Measurements from ENCODE around the gene PCDHGB4. TPM values are rescaled to one million over a fixed set of nuclear protein-coding genes. Genes with fewer than 3 reads are reported as not detected.
A peak's percentile ranks its signal among the peaks of the same experiment; 100 is the strongest.
"Not testable (repeated sequence)": the region's sequence is repeated elsewhere in the genome, so short reads cannot be mapped to it uniquely, and the experiment has no call there.

The PCDHGB4 gene
- 10 to 100 TPM in 1 of 4 donors, 1 to 10 TPM in 3; 3.1 to 14.8 (median 6.0) TPM for total RNA-seq

DNA sequence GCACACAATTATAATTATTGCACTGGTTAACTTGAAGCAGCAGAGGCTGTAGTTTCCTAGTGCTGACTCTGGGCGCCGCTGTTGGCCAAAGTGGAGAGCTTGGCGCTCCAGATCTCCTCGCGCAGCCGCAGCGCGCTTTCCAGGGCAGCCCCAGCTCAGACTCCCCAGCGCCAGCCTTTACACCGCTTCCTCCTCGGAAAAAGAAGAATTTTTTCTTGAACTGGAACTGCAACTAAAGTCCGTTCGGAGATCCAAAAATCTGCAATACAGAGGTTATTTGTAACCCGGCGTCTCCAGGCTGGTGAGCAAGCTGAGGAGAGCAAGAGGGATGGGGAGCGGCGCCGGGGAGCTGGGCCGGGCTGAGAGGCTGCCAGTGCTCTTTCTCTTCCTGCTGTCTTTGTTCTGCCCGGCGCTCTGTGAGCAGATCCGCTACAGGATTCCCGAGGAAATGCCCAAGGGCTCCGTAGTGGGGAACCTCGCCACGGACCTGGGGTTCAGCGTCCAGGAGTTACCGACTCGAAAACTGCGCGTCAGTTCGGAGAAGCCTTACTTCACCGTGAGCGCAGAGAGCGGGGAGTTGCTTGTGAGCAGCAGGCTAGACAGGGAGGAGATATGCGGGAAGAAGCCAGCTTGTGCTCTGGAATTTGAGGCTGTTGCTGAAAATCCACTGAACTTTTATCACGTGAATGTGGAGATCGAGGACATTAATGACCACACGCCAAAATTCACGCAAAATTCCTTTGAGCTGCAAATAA is at the start of gene PCDHGB4:
Gene PCDHGB4, plus strand, starts transcription at position 142 of the 755 bp plus-strand sequence. Its CDS starts 187 bp downstream, at position 329.
- TF ChIP-seq, protein P1, sequence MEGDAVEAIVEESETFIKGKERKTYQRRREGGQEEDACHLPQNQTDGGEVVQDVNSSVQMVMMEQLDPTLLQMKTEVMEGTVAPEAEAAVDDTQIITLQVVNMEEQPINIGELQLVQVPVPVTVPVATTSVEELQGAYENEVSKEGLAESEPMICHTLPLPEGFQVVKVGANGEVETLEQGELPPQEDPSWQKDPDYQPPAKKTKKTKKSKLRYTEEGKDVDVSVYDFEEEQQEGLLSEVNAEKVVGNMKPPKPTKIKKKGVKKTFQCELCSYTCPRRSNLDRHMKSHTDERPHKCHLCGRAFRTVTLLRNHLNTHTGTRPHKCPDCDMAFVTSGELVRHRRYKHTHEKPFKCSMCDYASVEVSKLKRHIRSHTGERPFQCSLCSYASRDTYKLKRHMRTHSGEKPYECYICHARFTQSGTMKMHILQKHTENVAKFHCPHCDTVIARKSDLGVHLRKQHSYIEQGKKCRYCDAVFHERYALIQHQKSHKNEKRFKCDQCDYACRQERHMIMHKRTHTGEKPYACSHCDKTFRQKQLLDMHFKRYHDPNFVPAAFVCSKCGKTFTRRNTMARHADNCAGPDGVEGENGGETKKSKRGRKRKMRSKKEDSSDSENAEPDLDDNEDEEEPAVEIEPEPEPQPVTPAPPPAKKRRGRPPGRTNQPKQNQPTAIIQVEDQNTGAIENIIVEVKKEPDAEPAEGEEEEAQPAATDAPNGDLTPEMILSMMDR (IDR thresholded peaks at IDR 0.05): peak in 1 of 4 experiments; percentile 29
- ATAC-seq, H3K4me1 ChIP-seq, H3K27ac ChIP-seq, H3K27me3 ChIP-seq: not testable (repeated sequence)
- Histone ChIP-seq H3K9me3 (peaks cover 2 to 99% (median 8%) of the 10 kb centered on the region in 3 donors), H3K36me3 (peaks cover 0 to 14% of the 10 kb centered on the region in 2 donors), H3K4me3 (peak within 1 kb of the TSS in 1 of 2 donors; percentile 16)
- WGBS, 2 donors (ENCODE audit: low coverage in 1 of 2): 11% methylated on average over 3 of the region's 40 CpGs; no CpG with 5 or more reads in 1 of the 2 donors

DNA sequence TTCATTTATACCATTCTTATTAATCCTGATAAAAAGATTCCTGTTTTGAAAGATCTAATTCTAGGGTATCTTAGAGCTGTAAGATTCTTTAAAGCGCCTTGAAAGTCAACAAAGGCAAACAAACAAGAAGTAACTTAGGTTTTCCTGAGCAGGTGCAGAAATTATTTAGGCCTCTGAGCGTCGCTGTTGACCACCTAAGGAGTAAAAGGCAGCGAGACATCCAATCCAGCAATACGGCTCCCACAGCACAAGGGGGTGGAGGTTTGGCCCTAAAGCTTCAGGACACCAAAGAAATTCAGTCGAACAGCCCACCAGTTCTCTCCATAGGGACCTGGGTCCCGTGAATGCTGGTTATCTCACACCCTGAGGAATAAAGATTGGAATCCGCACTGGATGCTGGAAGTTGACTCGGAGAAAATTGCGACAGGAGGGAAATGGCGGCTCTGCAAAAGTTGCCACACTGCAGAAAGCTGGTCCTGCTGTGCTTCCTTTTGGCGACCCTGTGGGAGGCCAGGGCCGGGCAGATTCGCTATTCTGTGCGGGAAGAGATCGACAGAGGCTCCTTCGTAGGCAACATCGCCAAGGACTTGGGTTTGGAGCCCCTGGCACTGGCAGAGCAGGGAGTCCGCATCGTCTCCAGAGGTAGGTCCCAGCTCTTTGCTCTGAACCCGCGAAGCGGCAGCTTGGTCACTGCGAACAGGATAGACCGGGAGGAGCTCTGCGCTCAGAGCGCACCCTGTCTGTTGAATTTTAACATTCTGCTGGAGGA is 48.8 kb upstream of the PCDHGB4 start, which contains the start of gene PCDHGA2:
Gene PCDHGA2, plus strand, starts transcription at position 223 of the 769 bp plus-strand sequence.
- Histone ChIP-seq H3K4me1 (no peaks in the 10 kb centered on the region), H3K4me3 (peak within 1 kb of the TSS in 1 of 2 donors; percentile 35), H3K27me3 (peaks cover 46% of the 10 kb centered on the region), H3K9me3 (peaks cover 0 to 98% (median 2%) of the 10 kb centered on the region in 3 donors), H3K27ac (peak within 1 kb of the TSS in 1 of 4 donors; percentile 4), H3K36me3 (no peaks in the 10 kb centered on the region)
- WGBS, 2 donors (ENCODE audit: low coverage in 1 of 2): 2 to 9% methylated on average over 6 to 14 of the region's 27 CpGs
- no peak for TF ChIP-seq POLR2A (IDR thresholded peaks at IDR 0.05)
- TF ChIP-seq EP300 (IDR thresholded peaks at IDR 0.05): no peak
- TF ChIP-seq, protein P1 (IDR thresholded peaks at IDR 0.05): peak in 3 of 4 experiments; percentile 23 to 38 (median 30)
- no peak for ATAC-seq

DNA sequence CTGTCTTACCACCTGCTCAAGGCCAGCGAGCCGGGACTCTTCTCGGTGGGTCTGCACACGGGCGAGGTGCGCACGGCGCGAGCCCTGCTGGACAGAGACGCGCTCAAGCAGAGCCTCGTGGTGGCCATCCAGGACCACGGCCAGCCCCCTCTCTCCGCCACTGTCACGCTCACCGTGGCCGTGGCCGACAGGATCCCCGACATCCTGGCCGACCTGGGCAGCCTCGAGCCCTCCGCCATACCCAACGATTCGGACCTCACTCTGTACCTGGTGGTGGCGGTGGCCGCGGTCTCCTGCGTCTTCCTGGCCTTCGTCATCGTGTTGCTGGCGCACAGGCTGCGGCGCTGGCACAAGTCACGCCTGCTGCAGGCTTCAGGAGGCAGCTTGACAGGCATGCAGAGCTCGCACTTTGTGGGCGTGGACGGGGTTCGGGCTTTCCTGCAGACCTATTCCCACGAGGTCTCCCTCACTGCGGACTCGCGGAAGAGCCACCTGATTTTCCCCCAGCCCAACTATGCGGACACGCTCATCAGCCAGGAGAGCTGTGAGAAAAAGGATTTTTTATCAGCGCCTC is 46.6 kb upstream of the PCDHGB4 start:
- H3K4me1 ChIP-seq, H3K4me3 ChIP-seq, H3K27ac ChIP-seq, H3K36me3 ChIP-seq, ATAC-seq: not testable (repeated sequence)
- peaks cover 2 to 100% (median 5%) of the 10 kb centered on the region in 3 donors for H3K9me3 ChIP-seq
- 40 to 67% methylated on average over 1 to 8 of the region's 45 CpGs for WGBS, 2 donors (ENCODE audit: low coverage in 1 of 2)
- H3K27me3 ChIP-seq: peaks cover 61% of the 10 kb centered on the region

DNA sequence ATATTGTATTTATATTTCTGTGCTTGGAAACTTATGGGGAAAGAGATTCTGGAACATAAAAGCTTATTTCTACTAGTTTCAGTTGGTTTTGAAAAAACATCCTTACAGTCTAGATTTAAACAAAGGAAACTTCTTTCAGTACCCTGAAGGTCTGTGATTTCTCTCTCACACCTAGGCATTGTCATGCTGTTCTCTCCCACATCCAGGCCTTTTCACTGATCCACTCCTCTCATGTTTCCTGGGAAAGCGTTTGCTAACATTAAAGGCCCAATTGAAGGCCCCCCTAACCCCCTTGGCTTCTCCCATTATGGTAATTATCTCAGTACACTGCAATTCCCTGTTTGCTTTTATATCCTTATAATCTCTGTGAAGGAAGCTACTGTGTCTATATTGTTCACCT is 44.7 kb upstream of the PCDHGB4 start:
- H3K27ac ChIP-seq: no peak overlapping the region
- H3K27me3 ChIP-seq: peaks cover 67% of the 10 kb centered on the region
- H3K36me3 ChIP-seq: peaks cover 0 to 6% of the 10 kb centered on the region in 2 donors
- H3K4me1 ChIP-seq: no peaks in the 10 kb centered on the region
- 21% methylated on average over 1 of the region's 1 CpG; no CpG with 5 or more reads in 1 of the 2 donors for WGBS, 2 donors (ENCODE audit: low coverage in 1 of 2)
- TF ChIP-seq, protein P1 (IDR thresholded peaks at IDR 0.05): no peak
- TF ChIP-seq EP300 (IDR thresholded peaks at IDR 0.05): no peak
- no peak for TF ChIP-seq POLR2A (IDR thresholded peaks at IDR 0.05)
- TF ChIP-seq POLR2AphosphoS5 (IDR thresholded peaks at IDR 0.05): no peak
- H3K4me3 ChIP-seq: no peak overlapping the region
- no peak for ATAC-seq
- H3K9me3 ChIP-seq: peaks cover 0 to 99% (median 5%) of the 10 kb centered on the region in 3 donors

DNA sequence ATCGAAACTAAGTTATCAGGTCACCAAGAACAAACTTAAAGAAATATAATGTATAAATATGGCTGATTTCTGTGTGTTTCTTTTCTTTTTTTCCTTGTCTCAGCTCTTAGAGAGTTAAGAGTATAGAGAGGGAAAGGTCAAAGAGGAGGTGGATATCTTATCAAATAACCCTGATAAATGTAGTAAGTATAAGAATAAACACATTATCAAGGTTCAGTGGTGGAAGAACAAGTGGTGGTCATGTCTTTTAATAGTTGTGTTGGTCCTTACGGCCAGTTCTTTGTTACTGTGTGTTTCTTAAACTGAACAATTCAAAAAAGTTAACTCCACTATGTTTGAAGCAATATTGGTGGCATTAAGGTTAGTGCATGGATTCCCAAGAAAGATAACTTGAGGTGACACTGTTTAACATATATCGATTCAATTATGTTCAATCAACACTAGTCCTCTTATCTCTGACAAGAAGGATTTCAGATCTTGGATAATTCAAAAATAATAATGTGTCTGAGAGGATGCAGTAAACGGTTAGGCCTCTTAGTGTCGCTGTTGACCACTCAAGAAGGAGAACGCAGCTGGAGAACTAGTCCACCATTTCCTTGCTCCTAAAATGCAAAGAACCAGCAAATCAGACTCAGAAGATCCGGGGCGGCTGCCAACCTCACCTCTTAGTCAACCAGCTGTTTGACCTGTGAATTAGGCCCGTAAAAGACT is 44.1 kb upstream of the PCDHGB4 start, which contains the start of gene PCDHGA3:
Gene PCDHGA3, plus strand, starts transcription at position 588 of the 711 bp plus-strand sequence. CDS start 205 bp downstream, outside the sequence.
- Histone ChIP-seq H3K4me1 (no peaks in the 10 kb centered on the region), H3K9me3 (peaks cover 0 to 99% (median 5%) of the 10 kb centered on the region in 3 donors), H3K4me3 (peak within 1 kb of the TSS in 1 of 2 donors; percentile 15), H3K27ac (no peak within 1 kb of the TSS), H3K36me3 (peaks cover 0 to 6% of the 10 kb centered on the region in 2 donors), H3K27me3 (peaks cover 61% of the 10 kb centered on the region)
- no peak for TF ChIP-seq POLR2AphosphoS5 (IDR thresholded peaks at IDR 0.05)
- TF ChIP-seq POLR2A (IDR thresholded peaks at IDR 0.05): no peak
- no peak for TF ChIP-seq EP300 (IDR thresholded peaks at IDR 0.05)
- TF ChIP-seq, protein P1 (IDR thresholded peaks at IDR 0.05): no peak
- no peak for ATAC-seq
- WGBS, 2 donors (ENCODE audit: low coverage in 1 of 2): 26 to 30% methylated on average over 8 to 9 of the region's 9 CpGs
